T follicular helper cell (primary cell): ENCODE results near the gene CREB5.
"Not testable (repeated sequence)": the region's sequence is repeated elsewhere in the genome, so short reads cannot be mapped to it uniquely, and the experiment has no call there.

Experiments
- DNase-seq: peaks from one replicate; pipeline ENCODE4 v3.0.0-alpha.2; 2020; ENCODE audit warnings: low read depth
- total RNA-seq, 2 experiments: gene quantifications; one replicate each; lab custom pipeline; 2026; lab: John Stamatoyannopoulos, UW

Gene CREB5
- total RNA-seq: 0.06 to 0.48 reads per million in 2 experiments

DNA sequence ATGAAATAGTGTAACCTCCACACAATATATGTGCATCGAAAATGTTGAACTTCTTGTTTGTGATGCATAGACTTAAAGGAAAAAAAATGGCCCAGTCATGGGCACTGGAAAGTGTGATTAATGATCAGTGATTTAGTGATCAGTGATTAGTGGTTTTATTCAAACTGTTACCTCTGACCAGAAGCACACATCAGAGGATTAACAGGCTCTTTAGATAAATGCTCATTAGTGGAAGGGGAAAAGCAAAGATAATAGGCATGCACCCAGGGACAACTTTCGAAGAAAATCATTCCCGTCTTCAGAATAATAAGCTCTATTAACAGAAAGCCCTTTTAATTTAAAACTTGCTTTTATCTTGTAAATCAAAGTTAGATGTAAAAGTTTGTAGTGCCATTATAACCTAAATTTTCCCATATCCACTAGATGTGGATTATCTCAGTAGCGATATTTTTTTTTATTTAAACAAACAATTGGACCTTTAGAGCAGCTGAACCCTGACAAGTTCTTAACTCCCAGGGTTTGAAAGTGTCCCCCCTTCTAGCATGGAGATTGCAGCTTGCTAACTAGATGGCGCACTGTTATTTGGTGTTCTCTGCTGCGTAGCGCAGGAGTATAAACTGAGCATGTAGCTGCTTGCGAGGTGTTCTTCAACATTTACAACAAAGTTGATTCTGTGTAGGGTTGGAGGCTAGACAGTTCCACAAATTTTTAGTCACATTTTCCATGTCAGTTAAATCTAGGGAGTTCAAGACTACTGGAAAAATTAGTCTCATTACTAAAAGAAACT lies at the start of gene CREB5:
TSS of gene CREB5 (plus strand) at position 643 of the 787 bp plus-strand sequence. CDS start 397 bp downstream, outside the sequence.
- no peak for DNase-seq

GRCh38 chr7:28362812-28363211 lies 49.5 kb upstream of the CREB5 start:
- DNase-seq: no peak

- DNase-seq: no peak
These were observed 48.2 kb upstream of the CREB5 start for GRCh38 chr7:28364082-28364481.

DNA sequence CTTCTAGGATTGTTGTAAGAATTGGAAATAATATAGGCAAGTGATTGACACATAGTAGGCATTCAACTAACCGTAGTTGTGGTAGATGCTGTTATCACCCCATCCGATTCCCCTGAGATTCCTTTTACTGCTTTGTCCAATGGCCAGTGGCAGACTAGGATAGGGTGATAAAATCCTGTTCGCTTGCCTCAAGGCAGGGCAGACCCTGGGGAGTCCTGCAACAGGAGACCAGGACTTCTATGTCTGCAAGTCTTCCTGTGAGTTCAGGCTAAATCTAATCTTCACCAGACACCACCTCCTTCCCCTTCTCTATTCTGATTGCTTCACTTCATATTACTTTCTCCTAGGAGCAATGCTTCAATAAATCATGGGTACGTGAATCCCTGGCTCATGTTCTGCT lies 42.8 kb upstream of the CREB5 start:
- no peak for DNase-seq

DNA sequence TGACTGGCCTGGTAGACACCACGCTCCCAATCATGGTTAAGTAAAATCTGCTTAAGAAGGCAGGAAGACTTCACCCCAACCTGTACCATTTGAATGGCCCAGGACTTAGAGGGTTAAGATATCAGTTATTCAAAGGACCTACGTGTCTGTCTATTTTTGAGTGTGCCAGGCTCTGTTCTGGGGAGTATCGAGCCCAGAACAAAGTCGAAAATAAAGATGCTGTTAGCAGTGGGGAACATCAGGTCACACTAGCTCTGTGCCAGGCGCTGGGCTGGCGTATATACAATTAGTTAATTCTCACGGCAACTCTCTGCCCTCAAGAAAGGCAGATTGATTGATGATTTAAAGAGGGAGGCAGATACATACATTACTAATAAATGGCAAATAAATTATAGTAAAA lies 40.5 kb upstream of the CREB5 start:
- DNase-seq: no peak

GRCh38 chr7:28373990-28374389 lies 38.3 kb upstream of the CREB5 start:
- DNase-seq: no peak

GRCh38 chr7:28375729-28376128 lies 36.6 kb upstream of the CREB5 start:
- no peak for DNase-seq

GRCh38 chr7:28376634-28377033 lies 35.7 kb upstream of the CREB5 start:
- no peak for DNase-seq

DNA sequence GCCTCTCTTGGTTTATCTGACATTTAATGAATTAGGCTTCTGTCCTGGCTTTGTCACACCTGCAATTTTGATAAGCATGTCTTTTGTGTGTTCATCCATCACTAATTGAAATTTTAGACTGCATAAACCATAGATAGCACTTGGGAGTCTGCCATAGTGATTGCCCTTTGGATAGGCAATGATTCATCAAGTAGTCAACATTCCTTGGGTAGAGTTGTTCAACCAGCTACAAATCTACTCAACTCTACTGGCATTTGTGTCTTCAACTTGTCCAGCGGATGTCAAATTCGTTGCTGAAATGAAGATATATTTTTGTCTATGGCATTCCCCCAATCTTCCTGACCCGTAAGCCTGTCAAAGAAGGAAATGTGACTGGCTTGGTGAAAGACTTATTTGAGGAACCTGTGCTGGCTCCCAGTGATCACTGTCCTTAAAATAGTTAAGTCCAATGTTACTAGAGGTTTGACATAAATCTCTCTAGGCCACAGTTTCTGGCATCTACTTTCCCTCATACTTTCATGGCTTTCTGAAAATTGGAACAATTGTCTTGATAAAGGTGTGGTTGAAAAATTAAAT lies 33.7 kb upstream of the CREB5 start:
- DNase-seq: no peak

GRCh38 chr7:28381466-28381865 lies 30.9 kb upstream of the CREB5 start:
- no peak for DNase-seq

DNA sequence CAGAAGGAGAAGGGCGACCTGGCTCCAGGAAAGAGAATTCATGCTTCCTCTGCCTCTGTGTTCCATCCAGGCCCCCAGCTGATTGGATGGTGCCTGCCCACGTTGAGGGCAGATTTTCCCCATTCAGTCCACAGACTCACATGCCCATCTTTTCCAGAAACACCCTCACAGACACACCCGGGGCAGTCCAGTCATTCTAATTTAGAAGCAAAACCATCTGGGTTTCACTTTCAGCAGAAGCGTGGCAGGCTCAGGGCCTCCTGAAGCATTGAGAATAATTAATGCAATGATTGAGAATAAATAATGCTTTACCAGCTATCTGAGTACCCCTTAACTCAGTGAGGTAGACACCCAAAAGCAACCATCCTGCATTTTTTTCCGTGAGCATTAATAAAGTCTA lies 30.2 kb upstream of the CREB5 start:
- DNase-seq: no peak

DNA sequence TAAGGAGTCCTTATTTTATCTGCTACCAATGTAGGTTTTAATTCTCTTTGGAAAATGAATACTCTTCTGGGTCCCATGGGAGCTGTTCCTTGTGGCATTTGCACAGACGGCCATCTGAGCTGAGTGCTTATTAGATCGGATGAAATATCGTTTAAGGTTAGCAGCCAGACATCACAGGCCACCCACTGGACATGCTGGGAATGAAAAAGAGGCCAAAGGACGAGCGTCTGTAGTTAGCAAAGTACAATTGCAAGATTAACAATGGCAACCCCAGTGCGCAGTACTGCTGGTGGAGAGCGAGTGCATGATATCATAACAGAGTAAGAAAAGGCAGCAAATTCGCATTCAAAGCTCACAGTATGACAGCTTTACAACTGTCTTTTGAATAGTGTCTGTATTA lies 28.3 kb upstream of the CREB5 start:
- DNase-seq: no peak

DNA sequence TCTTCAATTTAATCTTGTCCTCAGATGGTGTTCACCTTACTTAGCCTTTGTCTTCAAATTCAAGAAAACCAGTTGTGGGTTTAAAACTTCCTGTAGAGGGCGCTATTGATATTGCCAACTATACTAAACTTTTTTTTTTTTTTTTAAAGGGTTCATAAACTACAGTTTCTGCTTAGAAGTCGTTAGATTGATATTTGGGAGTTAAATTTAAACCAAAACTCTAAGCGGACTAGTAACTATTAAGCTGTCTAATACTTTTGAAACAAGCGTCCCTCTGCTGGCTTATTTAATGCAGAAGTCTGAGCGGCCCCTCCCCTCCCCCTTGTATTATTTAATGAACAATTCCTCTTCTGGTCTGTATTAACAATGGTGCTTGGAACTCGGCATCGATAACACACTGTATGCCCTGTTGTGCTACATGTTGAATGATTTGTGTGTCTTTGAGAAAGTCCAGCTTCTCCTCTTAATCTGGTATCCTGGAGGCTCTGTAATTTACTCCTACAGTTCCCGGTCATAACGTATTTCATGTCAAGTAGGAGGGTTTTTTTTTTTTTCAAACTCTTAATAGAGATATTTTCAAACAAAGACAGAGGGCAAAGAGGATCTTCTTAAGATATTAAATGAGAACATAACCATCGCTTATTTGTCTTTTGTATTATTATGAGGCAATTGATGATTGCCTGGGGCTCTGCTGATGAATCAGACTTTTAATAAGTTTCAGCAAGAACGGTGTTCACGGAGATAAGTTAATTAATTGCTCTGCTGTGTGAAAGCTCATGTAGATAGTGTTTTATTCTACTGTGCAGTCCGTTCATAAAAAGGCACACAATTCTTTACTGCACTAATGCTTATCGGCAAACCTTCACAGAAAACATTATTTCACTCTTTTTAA lies 22.6 kb upstream of the CREB5 start:
- no peak for DNase-seq

GRCh38 chr7:28390426-28390825 lies 21.9 kb upstream of the CREB5 start:
- DNase-seq: no peak

- DNase-seq: no peak
These were observed 20.0 kb upstream of the CREB5 start for GRCh38 chr7:28392289-28392688.

GRCh38 chr7:28395404-28395803 lies 16.9 kb upstream of the CREB5 start:
- no peak for DNase-seq

DNA sequence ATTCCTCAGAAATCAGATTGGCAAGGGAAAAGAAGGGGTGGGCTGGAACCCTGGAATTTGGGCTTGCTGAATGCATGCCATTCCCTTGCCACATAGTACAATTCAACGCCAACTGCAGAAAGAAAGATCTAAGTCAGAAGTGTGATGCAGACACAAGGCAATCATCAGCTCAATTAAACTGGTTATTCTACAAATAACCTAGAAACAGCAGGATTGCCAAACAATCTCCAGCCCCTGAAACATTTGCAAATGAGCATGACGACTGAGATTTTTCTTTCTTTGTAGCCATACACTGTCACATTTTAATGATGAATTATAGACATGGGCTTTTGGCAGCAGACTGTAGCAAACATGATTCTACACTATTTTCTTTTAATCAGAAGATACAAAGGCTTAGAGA lies 16.5 kb upstream of the CREB5 start:
- DNase-seq: no peak

DNA sequence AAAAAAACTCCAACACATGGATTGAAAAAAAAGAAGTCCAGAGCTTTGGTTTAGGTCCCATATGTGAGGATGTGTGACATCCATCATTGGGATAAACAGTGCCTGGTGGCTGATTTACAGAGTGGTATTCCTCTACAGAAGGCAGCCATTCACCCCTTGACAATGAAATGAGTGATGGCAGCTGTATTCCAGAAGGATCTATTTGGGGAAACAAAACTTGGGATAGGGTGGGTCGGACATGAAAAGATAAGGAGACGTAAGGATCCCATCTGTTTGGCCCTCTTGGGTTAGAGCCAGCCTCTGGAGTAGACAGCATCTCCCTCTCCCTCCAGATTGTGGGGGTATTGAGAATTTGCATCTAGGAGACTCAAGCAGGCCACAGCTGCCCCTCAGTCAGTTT lies 15.2 kb upstream of the CREB5 start:
- no peak for DNase-seq

DNA sequence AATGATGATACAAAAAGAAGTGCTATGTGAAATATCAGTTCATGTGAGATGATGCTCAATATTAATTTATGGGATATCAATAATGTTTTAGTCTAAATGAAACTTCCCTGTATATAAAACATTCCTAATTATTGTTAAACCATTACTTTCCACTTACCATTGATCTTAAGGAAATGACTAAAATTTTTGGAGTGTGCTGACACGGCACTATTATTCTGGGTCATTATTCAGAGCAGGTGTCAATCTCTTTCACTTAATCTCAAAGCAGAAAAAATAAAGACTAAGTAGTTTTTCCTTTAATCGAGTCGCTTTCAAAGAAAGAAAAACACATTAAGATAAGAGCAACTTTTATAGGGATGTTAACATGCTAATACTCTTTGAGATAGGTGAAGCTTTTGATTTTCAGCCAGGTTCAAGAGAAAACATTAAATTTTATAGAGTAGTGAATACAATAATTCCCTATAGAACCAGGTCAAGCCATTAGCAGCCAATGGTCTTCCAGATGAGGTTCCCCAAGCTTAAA lies 11.4 kb upstream of the CREB5 start:
- no peak for DNase-seq

- not testable (repeated sequence) for DNase-seq
These were observed 10.8 kb upstream of the CREB5 start for GRCh38 chr7:28401567-28401966.

DNA sequence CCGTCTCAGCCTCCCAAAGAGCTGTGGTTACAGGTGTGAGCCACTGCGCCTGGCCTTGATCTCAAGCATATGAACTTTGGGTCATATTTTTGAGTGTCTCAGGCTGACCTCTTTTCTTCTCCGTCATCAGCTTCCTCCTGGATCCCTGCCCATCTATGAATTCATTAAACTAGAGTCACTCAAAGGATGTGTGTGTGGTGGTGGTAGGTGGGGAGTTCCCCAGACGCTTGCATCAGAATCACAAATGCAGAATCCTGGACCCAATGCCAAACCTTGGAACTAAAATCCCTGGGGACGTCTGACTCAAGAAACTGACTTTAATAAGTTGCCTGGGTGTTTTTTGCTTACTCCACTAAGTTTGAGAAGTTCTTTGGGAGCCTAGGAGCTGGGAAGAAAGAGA lies 6.7 kb upstream of the CREB5 start:
- no peak for DNase-seq

GRCh38 chr7:28406192-28406591 lies 6.1 kb upstream of the CREB5 start:
- DNase-seq: no peak
